GM18520 (cell line): ENCODE measurements around the gene NECTIN4.
A peak's percentile ranks its signal among the peaks of the same experiment; 100 is the strongest.

ENCODE experiments used
- ATAC-seq: cut with Tn5 transposase; IDR thresholded peaks from one replicate; pipeline ENCODE4 v1.9.1; 2021; ENCODE audit not compliant: unreplicated experiment

NECTIN4 gene

GRCh38 chr1:161083748-161084596 is 5.4 kb downstream of the NECTIN4 start:
- ATAC-seq = no peak

GRCh38 chr1:161082996-161083747 is 6.2 kb downstream of the NECTIN4 start:
- no peak for ATAC-seq

DNA sequence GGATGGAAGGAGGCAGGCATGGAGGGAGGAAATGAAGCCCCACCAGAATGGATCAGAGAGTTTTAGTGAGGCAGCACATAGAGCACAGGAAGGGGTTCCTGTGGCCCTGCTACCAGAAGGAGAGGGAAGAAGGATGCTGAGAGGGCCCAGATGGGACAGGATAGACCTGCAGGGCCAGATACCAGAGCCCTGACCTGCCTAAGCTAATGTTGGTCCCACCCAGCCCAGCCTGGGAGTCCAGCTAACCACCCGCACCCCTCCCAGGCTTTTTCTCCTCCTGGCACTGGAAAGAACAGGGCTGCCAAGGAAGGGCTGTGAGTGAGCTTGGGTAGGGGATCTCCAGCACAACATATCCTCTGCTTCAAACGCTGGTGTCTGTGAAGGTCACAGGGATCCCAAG is 6.9 kb downstream of the NECTIN4 start:
- ATAC-seq = no peak

GRCh38 chr1:161081519-161081918 is 7.8 kb downstream of the NECTIN4 start:
- no peak for ATAC-seq

GRCh38 chr1:161080441-161081405 is 8.6 kb downstream of the NECTIN4 start:
- ATAC-seq = no peak

- no peak for ATAC-seq
These were observed 9.8 kb downstream of the NECTIN4 start for GRCh38 chr1:161079436-161080110.

DNA sequence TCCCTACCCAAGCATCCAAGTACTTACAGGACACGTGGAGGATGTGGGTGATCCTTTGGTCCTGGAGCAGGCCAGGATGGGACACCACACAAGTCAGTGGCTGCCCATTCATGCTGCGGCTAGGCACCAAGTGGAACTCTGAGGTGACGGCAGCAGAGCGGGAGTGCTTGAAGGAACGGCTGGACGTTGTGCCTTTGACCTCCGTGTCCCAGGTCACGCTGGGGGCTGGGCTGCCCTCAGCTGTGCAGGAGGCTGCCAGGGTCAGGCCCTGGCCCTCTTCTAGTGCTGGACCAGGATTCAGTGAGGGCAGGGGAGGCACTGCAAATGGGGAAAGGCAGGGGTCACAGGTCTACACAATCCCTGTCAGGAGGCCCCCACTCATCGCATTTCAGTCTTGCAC is 11.9 kb downstream of the NECTIN4 start:
- ATAC-seq = no peak

DNA sequence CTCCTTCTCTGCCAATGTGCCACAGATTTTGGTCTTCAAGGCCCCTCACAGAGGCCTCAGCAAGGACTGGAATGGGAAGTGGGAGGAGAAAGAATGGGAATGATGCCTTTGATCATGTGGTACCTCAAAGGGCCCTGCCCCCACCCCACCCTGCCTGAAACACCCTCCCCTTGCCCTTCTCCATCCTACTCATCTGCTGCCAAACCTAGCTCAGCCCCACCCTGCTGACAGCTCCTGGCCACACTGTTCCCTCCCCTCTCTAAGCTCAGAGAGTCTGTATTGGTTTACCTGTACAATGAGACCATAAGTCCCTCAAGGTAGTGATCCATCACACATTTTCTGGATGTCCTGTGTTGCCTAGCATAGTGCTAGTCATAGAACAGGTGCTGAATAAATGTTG is 12.9 kb downstream of the NECTIN4 start:
- no peak for ATAC-seq

DNA sequence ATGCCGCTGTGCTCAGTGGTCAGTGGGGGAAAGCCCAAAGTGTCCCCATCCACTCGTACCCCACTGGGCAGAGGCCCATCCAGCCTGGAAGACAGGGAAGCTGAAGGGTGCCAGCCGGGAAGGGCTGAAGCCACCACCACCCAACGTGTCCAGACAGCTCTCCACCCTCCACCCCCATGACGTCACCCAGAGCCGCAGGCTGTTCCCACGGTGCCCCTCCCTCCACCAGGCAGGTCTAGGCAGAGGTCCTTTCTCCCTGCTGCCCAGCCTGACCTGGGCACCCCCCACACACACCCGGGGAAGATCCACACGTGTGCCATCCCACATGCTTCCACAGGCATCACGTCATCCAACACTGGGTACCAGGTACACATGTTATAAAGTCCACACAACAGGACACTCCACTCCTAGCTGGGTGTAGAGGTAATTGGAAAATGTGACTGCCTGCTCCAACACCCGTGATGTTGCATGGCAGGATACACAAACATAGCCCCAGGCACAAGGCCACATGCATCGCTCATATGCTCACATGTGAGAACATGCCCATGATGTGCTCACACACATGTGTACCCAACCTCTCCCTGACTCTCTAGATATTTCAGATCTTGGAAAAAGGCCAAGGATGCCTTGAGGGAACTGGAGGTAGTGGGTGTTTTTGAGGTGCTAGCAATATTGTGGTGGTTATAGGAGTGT is 14.5 kb downstream of the NECTIN4 start:
- ATAC-seq = no peak

DNA sequence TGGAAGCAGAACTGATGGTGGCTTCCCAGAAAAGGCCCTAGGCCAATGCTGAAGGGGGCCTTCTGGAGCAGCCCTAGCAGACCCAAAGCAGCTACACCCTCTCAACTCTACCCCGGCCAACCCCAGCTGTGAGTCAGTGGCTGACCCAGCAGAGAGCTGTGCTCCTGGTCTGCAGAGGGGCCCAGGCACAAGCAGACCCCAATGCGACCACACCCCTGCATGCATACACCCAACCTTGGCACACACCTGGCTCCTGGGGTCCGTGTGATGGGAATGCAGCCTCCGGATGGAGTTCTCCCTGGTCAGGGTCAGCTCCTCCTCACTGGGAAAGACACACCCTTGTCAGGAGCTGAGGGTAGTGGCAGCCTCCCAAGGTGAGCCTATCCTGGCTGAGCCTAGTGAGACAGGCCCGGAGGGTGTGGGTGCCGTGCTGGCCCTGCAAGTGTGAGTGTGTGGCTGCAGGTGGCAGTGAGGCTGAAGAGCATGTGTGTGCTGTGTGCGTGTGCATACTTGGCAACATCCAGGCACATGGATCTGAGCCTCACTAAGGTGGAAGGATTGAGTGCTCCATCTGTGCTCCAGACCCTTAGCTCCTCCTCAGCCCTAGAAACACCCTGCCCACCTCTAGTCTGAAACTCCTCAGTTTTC is 15.8 kb downstream of the NECTIN4 start:
- no peak for ATAC-seq

DNA sequence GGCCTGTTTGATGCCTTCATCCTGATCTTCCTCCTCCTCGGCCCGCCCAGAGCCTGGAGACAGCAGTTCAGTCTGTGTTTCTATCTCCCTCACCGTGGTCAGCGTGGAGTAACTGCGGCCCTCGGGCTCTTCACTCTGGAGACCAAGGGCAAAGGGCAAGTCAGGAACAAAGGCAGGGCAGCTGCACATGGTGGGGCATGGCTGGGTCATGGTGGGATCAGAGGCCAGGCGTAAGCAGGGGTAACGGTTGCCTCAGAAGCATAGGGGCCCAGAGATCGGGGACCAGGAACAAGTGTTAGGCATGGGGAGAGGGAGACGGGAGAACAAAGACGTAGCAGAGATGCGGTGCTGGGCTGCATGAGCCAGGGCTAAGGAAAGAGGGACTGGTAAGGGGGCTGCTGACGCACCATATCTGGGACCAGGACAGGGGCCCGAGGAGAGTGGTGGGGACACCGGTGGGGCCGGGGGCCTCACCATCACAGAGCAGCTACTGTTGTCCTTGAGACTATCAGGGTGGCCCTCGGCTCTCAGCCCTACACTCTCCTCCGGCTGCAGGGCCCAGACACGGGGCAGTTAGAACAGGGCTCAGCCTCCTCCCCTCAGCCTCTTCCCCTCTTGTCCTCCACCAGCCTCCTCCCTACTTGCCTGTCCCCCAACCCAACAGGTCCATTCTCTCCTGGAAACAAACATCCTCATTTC is 16.5 kb downstream of the NECTIN4 start:
- no peak for ATAC-seq

GRCh38 chr1:161071886-161072371 is 17.4 kb downstream of the NECTIN4 start:
- no peak for ATAC-seq

- ATAC-seq = no peak
These were observed 18.6 kb downstream of the NECTIN4 start for GRCh38 chr1:161070761-161071160.

GRCh38 chr1:161069731-161070270 is 19.6 kb downstream of the NECTIN4 start, which contains the start of gene ARHGAP30:
Gene ARHGAP30 (minus strand): TSS chr1:161069891. CDS start chr1:161069624, 267 bp downstream.
- peak; percentile 76 for ATAC-seq

- ATAC-seq = no peak
These were observed 20.1 kb downstream of the NECTIN4 start for GRCh38 chr1:161069241-161069640.

- peak; percentile 29 for ATAC-seq
These were observed 20.8 kb downstream of the NECTIN4 start for GRCh38 chr1:161068306-161069234.

DNA sequence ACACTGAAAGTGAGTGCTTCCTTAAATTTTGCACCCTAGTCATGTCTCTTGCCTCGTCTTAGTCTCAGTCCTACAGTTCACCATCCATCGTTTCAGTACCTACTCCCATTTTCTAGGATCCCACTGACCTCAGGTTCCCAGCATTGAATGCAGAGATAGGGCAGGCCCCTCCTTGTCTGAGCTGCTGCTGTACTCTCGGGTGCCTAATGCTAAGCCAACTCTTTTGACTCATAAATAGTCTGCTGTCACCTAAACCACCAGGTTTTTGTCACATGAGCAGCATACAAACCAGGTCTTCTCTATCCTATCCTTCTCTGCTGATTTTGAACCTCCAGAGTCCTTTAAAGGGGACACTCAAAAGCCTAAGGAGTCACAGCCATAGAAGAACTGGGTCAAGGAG is 22.7 kb downstream of the NECTIN4 start:
- ATAC-seq = no peak
